OCI-LY1 (cell line): ENCODE results near the gene ADAM22.

Source experiments
- CTCF ChIP-seq: fragments of 200-600 bp; sonication (generic), shearing (Covaris generic); IDR thresholded peaks from 2 replicates; pipeline ENCODE4 v1.5.1; 2017; ENCODE audit warnings: mild to moderate bottlenecking, antibody characterized with exemption, low read length, moderate library complexity, mixed read lengths
- EZH2 ChIP-seq: fragments of 200-600 bp; sonication (generic), shearing (Covaris generic); IDR thresholded peaks from 2 replicates; pipeline ENCODE4 v1.8.0; 2017; ENCODE audit warnings: borderline replicate concordance, mixed run types, mild to moderate bottlenecking, antibody characterized with exemption, low read length, moderate library complexity, mixed read lengths

- TF ChIP-seq EZH2 (no peak), CTCF (no peak)
These were observed 292.1 kb downstream of the ADAM22 start for GRCh38 chr7:88226201-88226600.
